HG03103 (cell line): Measurements from ENCODE around the gene PAGE5.

Source experiments
- ATAC-seq: cut with Tn5 transposase; IDR thresholded peaks from one replicate; pipeline ENCODE4 v1.9.1; 2021; ENCODE audit warnings: low read depth; ENCODE audit not compliant: unreplicated experiment

The PAGE5 gene

GRCh38 chrX:55220119-55220794, at the start of gene PAGE5:
Gene PAGE5, plus strand, starts transcription at chrX:55220346. Its CDS starts 1,037 bp downstream, at chrX:55221383.
- no peak for ATAC-seq

GRCh38 chrX:55187281-55187680, 32.9 kb upstream of the PAGE5 start:
- ATAC-seq = no peak

GRCh38 chrX:55196688-55197087, 23.5 kb upstream of the PAGE5 start:
- no peak for ATAC-seq

DNA sequence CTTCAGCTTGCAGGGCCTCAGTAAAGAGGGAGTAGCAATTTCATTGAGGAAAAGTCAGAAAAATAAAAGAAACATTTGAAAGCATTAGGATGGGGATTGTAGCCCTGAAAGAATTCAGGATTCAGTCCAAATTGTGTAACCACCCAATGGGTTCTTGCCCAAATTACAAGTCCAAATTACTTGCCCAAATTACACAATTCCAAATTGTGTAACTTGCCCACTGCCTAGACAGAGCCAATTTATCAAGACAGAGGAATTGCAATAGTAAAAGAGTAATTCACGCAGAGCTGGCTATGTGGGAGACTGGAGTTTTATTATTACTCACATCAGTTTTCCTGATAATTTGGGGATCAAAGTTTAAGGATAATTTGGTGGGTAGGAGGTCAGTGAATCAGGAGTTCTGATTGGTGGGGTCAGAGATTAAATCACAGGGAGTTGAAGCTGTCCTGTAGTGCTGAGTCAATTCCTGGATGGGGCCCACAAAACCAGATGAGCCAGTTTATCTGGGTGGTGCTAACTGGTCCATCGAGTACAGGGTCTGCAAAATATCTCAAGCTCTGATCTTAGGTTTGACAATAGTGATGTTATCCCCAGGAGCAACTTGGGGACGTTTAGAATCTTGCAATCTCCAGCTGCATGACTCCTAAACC, 18.1 kb upstream of the PAGE5 start:
- no peak for ATAC-seq

GRCh38 chrX:55206162-55206941, 13.8 kb upstream of the PAGE5 start:
- no peak for ATAC-seq

DNA sequence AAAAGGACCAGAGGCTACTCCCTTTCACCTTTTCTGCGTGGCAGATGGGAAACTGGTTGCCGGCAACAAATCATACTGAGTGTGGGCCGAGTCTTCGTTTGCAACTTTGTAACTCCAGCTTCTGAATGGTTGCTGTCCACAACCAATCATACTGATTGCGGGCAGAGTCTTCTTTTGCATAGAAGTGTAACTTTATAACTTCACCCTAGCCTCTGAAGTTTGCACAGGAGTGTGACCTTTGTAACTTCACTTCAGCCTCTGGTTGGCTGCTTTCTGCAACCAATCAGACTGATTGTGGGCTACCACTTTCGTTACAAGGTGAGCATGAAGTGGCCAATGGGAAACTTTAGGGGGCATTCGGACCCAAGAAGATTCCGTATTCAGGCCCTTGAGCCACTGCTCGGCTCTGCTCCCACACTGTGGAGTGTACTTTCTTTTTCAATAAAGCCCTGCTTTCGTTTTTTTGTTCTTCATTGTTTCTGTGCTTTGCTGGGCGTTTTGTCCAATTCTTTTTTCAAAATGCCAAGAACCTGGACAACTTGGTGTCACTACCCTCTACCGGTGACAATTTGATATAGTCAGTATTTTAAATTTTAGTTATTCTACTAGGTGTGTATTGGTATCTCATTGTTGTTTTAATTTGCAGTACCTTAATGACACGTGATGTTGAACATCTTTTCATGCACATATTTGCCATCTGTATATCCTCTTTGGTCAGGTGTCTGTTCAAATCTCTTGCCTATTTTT, 9.0 kb upstream of the PAGE5 start:
- ATAC-seq = no peak

DNA sequence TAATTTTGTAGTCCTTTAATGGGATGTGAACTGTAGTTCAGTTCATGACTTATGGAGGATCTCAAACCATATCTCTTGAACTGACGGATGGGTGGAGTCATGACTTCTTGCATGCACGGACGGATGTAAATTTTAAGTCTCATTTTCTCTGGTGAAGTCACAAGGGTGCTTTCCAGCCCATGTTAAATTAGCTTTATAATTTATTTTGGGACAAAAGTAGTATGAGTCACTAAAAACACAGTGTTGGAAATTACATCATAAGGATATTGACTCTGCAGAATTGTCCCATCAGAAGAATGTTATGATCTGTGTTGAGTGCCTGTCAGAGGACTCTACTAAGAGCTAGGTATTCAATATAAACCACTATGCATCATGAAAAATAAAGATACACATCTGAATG, 6.8 kb upstream of the PAGE5 start:
- ATAC-seq = no peak

- no peak for ATAC-seq
These were observed 20.7 kb downstream of the PAGE5 start for GRCh38 chrX:55240788-55241340.

DNA sequence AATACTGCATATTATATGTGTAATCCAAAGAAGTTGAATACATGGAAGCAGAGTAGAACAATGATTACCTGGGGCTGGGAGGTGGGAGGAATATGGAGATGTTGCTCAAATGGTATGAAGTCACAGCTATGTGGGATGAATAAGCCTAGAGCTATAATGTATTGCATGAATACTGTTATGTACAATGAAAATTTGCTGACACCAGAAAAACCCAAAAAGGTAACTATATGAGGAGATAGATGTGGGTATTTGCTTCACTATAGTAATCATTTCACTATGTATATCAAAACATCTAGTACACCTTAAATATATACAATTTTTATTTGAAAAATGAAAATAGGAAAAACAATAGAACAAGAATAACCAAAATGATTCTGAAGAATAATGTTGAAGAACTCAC, 33.4 kb downstream of the PAGE5 start:
- ATAC-seq = no peak

DNA sequence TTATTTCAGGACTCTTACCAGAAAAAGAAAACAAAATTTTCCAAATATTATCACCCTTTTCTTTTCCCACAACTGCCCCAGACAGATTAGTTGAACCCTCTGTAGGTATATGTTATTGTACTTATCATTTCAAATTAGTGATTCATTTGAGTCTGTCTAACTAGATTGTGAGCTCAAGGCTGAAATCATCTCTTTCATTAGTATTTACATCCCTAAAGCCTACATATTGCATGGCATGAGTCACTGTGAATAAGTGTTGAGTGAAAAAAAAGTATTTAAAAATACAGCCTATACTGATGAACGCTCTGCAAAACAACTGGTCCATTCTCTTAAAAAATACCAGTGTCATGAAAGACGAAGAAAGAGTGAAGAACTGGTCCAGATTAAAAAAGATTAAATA, 40.7 kb downstream of the PAGE5 start:
- no peak for ATAC-seq

DNA sequence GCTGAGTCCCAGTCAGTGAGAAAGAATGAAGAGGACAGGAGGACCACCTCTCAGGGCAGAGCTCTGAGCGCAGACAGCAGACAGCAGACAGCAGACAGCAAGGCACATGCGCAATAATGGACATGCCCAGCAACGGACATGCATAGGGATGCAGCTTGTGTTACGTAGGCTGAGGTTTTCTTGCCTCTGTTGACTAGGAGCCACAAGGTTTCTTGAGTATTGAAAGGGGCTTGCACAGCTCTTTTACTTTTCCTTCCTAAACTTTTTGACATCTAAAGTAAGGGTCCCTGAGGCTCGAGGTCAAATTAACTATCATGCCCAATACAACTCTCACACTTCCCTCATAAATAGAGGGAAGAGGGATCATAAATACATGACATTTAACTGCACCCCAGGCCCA, 44.7 kb downstream of the PAGE5 start, which contains the start of gene PAGE3:
PAGE3 (minus strand) TSS at position 101 of the 400 bp plus-strand sequence. CDS start 1,013 bp downstream, outside the sequence.
- no peak for ATAC-seq
